GM12875 (cell line): Measurements from ENCODE around the gene CACNA1E.

Experiments used
- H3K4me3 ChIP-seq: one replicate; pipeline ENCODE4 v1.5.1; 2011; ENCODE audit warnings: low read depth, low read length, control low read depth
- TF ChIP-seq, protein P1 (sequence below): IDR thresholded peaks from 2 replicates; pipeline ENCODE4 v1.5.1; 2011; ENCODE audit warnings: low read depth, mild to moderate bottlenecking, control low read depth, inconsistent platforms, low read length, moderate library complexity, borderline replicate concordance; ENCODE audit not compliant: insufficient read depth

The CACNA1E gene

DNA sequence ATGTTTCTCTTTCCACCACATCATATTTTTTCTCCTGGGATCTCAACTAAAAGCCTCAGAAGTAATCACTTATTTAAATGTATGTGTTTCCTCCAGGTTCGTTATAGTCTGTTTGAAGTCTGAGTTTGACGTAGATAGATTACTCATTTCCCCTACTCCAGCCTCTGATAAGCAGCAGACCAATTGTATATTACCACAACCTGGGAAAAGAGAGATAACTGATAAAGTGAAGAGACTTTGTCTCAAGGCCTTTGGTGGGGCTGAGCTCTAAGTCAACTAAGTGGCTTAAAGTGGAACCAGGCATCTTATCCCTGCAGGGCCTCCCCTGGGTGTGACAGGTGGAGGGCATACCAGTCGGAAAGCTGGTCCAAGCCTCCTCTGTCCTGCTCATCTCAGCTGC, 34.9 kb upstream of the CACNA1E start:
- TF ChIP-seq, protein P1, sequence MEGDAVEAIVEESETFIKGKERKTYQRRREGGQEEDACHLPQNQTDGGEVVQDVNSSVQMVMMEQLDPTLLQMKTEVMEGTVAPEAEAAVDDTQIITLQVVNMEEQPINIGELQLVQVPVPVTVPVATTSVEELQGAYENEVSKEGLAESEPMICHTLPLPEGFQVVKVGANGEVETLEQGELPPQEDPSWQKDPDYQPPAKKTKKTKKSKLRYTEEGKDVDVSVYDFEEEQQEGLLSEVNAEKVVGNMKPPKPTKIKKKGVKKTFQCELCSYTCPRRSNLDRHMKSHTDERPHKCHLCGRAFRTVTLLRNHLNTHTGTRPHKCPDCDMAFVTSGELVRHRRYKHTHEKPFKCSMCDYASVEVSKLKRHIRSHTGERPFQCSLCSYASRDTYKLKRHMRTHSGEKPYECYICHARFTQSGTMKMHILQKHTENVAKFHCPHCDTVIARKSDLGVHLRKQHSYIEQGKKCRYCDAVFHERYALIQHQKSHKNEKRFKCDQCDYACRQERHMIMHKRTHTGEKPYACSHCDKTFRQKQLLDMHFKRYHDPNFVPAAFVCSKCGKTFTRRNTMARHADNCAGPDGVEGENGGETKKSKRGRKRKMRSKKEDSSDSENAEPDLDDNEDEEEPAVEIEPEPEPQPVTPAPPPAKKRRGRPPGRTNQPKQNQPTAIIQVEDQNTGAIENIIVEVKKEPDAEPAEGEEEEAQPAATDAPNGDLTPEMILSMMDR, result no peak

DNA sequence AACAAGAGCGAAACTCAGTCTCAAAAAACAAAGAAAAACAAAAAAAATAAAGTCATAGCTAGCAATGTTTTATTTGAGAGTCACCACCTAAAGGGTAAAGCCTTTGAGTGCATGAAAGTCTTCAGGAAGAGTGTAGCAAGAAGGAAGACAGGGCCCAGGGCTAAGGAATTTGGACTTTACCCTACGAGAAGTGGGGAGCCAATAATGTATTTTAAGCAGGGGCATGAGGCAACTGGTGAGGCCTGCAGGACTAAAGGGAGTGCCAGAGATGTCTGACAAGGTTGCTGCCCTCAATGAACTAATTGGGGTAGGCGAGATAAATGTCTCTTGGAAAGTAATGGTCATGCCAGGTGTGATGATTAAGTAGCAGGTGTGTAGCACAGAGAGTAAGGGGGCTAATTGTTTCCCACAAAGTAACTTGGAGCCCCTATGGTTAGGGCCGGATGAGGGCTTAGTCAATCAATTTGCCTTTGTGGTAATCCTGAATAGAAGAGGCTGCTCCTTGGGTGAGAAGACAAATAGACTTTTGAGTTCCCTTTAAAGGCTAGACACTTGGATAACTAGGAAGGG, 31.6 kb upstream of the CACNA1E start:
- TF ChIP-seq, protein P1, result no peak
- H3K4me3 ChIP-seq, result no peak overlapping the region

More for the DNA sequence above, 34.9 kb upstream of the CACNA1E start:
- no peak overlapping the region for H3K4me3 ChIP-seq

DNA sequence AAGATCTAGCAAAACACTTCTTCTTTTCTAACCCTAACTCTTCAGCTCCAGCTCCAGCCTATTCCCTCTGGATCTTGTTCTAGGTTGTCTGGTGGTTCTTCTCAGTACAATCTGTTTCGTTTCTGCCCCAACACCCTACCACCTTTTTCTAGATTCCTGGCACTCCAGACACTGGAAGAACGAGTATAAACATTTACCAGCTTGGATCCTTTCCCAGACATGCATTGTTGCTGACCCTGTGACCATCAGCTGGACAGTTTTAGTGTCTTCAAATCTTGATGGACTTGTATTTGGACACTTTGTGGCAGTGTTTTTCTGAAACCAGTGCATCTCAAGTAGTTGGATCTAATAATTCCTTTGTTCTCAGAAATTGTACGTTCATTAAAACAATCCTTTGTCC, 30.6 kb upstream of the CACNA1E start:
- TF ChIP-seq, protein P1, result no peak
- no peak overlapping the region for H3K4me3 ChIP-seq

DNA sequence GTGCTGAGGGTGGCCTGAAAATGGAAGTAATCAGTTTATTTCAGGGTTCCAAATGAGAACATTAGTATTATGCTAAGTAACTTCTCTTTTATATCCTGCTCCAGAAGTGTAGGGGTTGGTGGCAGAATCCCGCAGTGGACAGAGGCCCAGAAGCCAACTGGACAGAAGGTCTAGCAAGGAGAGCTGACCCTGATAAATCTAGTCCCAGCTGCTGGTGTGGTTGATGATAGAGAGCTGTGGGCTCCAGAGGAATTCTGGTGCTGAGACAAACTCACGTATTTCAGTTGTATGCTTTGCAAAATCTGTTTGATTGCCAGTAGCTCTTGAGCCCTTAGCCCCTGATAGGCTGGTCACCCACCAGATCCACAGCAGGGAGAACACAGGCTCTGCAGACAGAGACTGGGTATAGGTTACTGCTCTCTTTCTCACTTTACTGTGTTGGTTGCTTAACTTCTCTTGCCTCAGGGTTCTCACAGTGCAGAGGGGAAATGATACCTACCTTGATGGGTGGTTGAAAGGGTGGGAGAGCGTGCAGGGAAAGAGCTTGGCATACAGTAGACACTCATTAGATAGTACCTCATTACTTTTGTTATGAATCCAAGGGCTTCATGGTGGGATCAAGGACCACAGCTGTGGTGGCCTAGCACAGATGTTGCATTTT, 29.6 kb upstream of the CACNA1E start:
- no peak overlapping the region for H3K4me3 ChIP-seq
- TF ChIP-seq, protein P1, result no peak

DNA sequence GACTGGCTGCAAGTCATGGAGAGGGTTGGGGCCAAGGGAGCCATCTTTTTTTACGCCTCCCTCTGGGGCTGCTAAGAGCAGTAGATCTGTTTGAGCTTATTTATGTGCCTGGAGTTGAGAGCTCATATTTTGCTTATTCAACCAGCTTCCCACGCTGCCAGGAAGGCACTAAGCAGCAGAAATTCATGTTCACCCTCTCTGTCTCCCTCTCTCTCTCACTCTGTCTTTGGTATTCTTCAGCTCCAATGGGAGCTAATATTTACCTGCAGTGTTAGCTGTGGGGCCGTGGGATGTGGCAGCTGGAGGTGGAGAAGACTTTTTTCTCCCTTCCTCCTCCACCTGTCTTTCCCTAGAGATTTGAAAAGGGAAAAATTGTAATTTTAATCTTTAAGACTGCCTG, 26.8 kb upstream of the CACNA1E start:
- TF ChIP-seq, protein P1, result no peak
- H3K4me3 ChIP-seq, result no peak overlapping the region

DNA sequence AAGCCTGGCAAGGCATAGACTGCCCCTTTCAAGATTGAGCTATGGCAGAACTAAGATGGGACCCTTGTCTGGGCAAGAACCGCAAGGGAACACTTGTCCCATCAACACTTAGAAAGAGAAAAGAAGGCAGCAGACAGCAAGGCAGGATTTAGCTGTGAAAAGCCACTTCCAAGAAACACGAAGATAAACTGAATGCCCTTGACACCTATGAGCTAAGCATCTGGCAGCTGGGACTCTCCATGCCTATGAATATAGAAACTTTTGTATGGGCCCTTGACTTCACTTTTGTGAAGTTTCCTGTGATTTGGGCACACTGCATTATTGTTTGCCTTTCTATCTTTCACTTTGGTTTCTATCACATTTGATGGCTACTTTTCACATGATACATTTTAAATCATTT, 24.9 kb upstream of the CACNA1E start:
- TF ChIP-seq, protein P1, result no peak
- H3K4me3 ChIP-seq, result no peak overlapping the region

DNA sequence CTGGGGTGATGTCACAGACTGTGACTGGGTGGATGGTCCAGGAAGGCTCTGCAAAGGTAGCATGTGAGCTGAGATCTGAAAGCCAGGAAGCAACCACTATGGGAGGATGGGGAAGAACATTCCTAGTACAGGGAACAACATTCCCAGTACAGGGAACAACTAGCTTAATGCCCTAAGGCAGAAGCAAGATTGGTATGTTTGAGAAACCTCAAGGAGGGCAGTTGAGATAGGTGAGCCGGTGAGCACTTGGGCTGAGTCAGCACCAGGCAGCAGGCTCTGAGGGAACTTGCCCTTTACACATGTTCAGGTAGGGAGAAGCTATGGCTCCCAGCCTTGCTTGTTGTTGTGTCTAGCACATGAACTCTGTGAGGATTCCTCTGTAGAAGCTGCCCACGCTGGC, 24.2 kb upstream of the CACNA1E start:
- TF ChIP-seq, protein P1, result no peak

More for the DNA sequence above, 24.2 kb upstream of the CACNA1E start:
- H3K4me3 ChIP-seq, result no peak overlapping the region
